HUES6 (cell line): ENCODE measurements around the gene OSM.

Experiments used
- H3K27ac ChIP-seq: 2 replicates; pipeline ENCODE4 v1.7.0; 2013; ENCODE audit warnings: low read depth, mild to moderate bottlenecking, low read length, inconsistent platforms
- H3K27me3 ChIP-seq: 2 replicates; pipeline ENCODE4 v1.6.1; 2013; ENCODE audit warnings: low read length; ENCODE audit not compliant: control insufficient read depth, insufficient read depth
- H3K36me3 ChIP-seq: 2 replicates; pipeline ENCODE4 v1.6.1; 2013; ENCODE audit warnings: low read length; ENCODE audit not compliant: control insufficient read depth, insufficient read depth
- H3K4me1 ChIP-seq: 2 replicates; pipeline ENCODE4 v1.6.1; 2013; ENCODE audit warnings: low read length; ENCODE audit not compliant: control insufficient read depth, insufficient read depth
- H3K4me3 ChIP-seq: 2 replicates; pipeline ENCODE4 v1.5.1; 2013; ENCODE audit warnings: low read depth, low read length
- H3K9ac ChIP-seq: one replicate; pipeline ENCODE4 v1.6.1; 2013; ENCODE audit warnings: mild to moderate bottlenecking, low read length
- H3K9me3 ChIP-seq: 2 replicates; pipeline ENCODE4 v1.6.1; 2013; ENCODE audit warnings: low read depth, low read length; ENCODE audit not compliant: control insufficient read depth, insufficient read depth

The OSM gene

DNA sequence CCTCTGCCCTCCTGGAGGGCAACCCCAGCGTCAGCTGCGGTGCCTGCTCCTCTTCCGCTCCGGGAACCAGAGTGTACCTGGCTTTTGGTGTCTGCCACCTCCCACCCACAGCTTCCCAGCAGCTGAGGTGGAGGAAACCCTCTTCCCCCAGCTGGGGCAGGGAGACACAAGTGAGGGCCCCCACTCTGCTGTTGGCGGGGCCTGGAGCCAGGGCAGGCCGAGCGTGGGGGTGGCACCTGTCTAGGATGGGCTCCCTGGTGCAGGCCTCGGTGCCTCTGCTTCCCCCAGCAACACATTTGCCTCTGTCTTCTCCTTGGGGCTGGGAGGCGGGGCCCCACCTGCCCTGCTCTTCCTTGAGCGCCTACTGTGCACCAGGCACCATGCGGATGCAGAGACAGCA is 6.4 kb downstream of the OSM start:
- H3K4me3 ChIP-seq = no peak overlapping the region
- peaks cover 8% of the 10 kb centered on the region for H3K27me3 ChIP-seq
- H3K36me3 ChIP-seq = no peaks in the 10 kb centered on the region
- H3K9me3 ChIP-seq = no peaks in the 10 kb centered on the region
- no peak overlapping the region for H3K27ac ChIP-seq
- no peak overlapping the region for H3K9ac ChIP-seq
- H3K4me1 ChIP-seq = peaks cover 30% of the 10 kb centered on the region

GRCh38 chr22:30254314-30254713 is 12.3 kb downstream of the OSM start:
- Histone ChIP-seq H3K27ac (no peak overlapping the region), H3K27me3 (no peaks in the 10 kb centered on the region), H3K4me1 (peaks cover 46% of the 10 kb centered on the region), H3K4me3 (no peak overlapping the region), H3K36me3 (no peaks in the 10 kb centered on the region), H3K9me3 (no peaks in the 10 kb centered on the region), H3K9ac (no peak overlapping the region)

- H3K4me1 ChIP-seq = peaks cover 52% of the 10 kb centered on the region
- peak overlapping the region; percentile 23 for H3K9ac ChIP-seq
- no peaks in the 10 kb centered on the region for H3K9me3 ChIP-seq
- H3K27ac ChIP-seq = no peak overlapping the region
- H3K27me3 ChIP-seq = no peaks in the 10 kb centered on the region
- no peak overlapping the region for H3K4me3 ChIP-seq
- H3K36me3 ChIP-seq = no peaks in the 10 kb centered on the region
Measured at GRCh38 chr22:30253205-30253852, 13.3 kb downstream of the OSM start.

- Histone ChIP-seq H3K9me3 (no peaks in the 10 kb centered on the region), H3K4me1 (peaks cover 45% of the 10 kb centered on the region), H3K9ac (peak overlapping the region; percentile 23), H3K27ac (no peak overlapping the region), H3K27me3 (peaks cover 1% of the 10 kb centered on the region; the same call in 1 of the 2 replicates), H3K36me3 (no peaks in the 10 kb centered on the region), H3K4me3 (no peak overlapping the region)
Measured at GRCh38 chr22:30252411-30253204, 14.0 kb downstream of the OSM start.

- no peaks in the 10 kb centered on the region for H3K9me3 ChIP-seq
- H3K36me3 ChIP-seq = no peaks in the 10 kb centered on the region
- H3K27ac ChIP-seq = no peak overlapping the region
- H3K27me3 ChIP-seq = peaks cover 9% of the 10 kb centered on the region; the same call in 1 of the 2 replicates
- peaks cover 42% of the 10 kb centered on the region for H3K4me1 ChIP-seq
- H3K4me3 ChIP-seq = no peak overlapping the region
- no peak overlapping the region for H3K9ac ChIP-seq
Measured at GRCh38 chr22:30251711-30252110, 14.9 kb downstream of the OSM start.

DNA sequence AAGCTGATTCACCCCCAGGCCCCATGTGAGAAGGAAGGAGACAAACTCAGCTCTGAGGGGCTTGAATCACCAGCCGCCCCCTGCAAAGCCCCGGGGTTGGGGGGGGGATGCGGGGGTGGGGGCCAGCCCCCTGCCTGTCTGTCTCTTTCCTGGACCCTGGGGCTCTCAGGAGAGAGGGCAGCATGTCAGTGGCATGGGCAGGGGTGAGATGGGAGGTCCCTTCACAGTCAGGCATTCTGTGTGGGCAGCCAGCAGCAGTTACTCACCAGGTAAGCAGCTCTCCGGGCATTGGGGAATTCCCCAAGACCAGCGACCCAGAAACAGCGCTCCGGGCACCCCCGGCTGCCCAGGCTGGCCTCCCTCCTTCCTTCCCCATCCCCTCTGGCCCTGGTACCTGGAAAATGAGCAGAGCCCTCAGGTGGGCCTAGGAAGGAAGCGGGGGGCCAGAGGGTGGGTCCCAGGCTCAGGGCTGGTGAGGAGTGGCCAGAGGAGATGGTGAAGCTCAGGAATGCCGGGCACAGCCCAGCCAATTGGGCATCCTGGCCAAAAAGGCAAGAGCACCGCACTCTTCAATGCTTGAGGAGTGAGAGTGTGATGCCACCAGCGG is 15.9 kb downstream of the OSM start:
- Histone ChIP-seq H3K9ac (no peak overlapping the region), H3K9me3 (no peaks in the 10 kb centered on the region), H3K4me1 (peaks cover 33% of the 10 kb centered on the region), H3K36me3 (no peaks in the 10 kb centered on the region), H3K27ac (no peak overlapping the region), H3K4me3 (no peak overlapping the region), H3K27me3 (peaks cover 18% of the 10 kb centered on the region; the same call in 1 of the 2 replicates)

DNA sequence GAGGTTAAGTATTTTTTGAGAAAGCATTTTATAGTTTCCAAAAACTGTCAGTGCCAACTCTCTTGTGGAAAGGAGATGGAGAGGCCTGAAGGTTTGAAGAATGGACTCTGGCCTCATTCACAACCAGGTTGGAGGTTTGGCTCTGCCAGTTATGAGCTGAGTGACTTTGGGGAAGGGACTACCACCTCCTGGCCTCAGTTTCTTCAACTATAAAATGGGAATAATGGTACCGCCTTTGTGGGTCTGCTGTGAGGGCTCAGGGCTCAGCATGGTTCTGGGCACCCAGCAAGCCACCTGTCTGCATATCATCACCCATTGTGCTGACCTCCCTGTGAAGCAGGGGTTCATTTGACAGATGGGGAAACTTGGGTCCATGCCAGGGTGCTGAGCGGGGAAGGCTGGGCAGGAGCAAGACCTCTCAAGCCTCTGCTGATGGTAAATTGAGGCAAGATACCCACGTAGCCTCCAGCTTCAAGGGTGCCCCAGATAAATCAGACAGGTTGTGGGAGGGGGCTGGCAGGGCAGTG is 16.5 kb downstream of the OSM start:
- Histone ChIP-seq H3K9ac (no peak overlapping the region), H3K36me3 (no peaks in the 10 kb centered on the region), H3K4me1 (peaks cover 40% of the 10 kb centered on the region), H3K9me3 (no peaks in the 10 kb centered on the region), H3K27ac (no peak overlapping the region), H3K4me3 (no peak overlapping the region), H3K27me3 (peaks cover 21% of the 10 kb centered on the region; the same call in 1 of the 2 replicates)

DNA sequence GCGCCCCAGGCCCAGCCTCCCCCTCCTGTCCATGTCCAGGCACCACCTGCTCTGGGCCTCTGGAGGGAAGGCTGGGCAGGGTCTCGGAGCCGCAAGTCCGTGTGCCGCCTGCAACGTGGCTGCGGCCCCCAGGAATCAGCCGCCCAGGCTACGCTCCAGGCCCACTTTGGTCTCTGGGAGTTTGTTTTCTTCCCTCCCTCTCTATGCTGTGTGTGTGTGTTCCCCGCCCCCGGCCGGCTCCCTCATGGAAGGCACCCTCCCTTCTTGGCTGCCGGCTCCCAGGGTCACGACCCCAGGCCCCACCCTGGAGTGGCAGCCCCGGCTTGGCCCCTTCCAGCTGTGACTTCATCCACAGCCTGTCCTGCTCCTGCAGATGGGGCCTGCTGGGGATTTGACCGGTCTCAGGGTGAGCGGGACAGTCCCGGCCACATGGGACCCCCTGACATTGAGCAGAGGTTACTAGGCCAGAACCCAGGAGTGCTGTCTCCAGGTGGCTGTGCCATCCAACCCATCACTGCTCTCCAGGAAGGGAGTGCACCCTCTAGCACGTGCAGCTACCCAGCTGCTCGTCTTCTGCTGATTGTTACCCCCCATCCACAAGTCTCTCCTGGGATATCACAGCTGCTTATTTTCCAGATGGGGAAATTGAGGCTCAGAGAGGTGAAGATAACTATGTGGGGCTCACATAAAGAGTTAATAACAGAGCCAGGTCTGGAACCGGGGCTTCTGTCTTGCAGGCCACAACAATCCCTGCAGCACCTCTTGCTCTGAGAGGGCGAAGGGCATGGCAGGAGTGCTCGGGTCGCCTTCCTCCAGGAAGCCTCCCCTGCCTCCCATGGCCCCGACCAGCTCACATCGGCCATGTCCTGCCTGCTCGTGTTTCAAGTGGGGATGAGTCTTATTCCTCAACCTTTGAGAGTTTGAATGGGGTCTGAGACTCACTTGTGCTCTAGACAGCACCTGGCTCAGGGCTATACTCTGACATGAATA is 17.3 kb downstream of the OSM start:
- Histone ChIP-seq H3K27ac (no peak overlapping the region), H3K4me3 (no peak overlapping the region), H3K9me3 (no peaks in the 10 kb centered on the region), H3K27me3 (peaks cover 21% of the 10 kb centered on the region; the same call in 1 of the 2 replicates), H3K4me1 (peaks cover 46% of the 10 kb centered on the region), H3K9ac (no peak overlapping the region), H3K36me3 (no peaks in the 10 kb centered on the region)

DNA sequence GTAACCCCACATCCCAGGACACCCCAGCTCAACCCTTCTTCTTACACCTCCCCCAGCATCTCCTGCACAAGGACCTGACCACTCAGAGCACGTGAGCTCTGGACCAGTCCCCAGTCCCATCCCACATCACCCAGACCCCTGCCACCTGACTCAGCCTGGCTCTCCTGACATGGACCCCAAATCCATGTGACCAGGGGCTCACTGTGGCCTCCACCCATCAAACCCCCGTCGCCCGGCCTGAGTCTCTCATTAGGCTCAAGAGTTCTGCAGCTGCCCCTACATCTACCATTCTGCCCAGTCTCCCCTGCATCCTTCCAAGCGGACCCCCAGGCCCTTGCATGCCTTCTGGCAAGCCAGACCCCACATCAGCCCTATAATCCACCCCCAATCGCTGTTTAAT is 18.2 kb downstream of the OSM start:
- Histone ChIP-seq H3K9me3 (no peaks in the 10 kb centered on the region), H3K4me1 (peaks cover 42% of the 10 kb centered on the region), H3K4me3 (no peak overlapping the region), H3K27ac (no peak overlapping the region), H3K36me3 (peaks cover 4% of the 10 kb centered on the region), H3K27me3 (peaks cover 21% of the 10 kb centered on the region; the same call in 1 of the 2 replicates), H3K9ac (no peak overlapping the region)

DNA sequence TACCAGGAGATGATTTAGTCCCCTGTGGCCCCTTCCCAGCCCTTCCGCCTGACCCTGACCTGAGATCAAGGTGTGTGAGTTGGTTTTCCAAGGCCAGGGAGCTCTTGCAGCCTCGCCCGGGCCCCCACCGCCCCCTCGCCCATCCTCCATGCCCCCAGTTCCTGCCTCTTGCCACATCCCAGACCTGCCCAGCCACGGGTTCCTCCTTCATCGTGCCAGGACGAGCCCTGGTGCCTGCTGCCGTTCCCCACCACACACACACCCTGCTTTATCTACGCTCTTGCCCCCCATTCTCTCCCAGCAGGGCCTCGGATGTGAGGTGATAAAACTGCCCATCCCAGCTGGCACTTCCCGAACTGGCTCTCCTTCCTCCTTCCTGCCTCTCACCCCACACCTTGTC is 18.7 kb downstream of the OSM start:
- no peak overlapping the region for H3K27ac ChIP-seq
- peaks cover 9% of the 10 kb centered on the region for H3K36me3 ChIP-seq
- peaks cover 39% of the 10 kb centered on the region for H3K4me1 ChIP-seq
- no peak overlapping the region for H3K4me3 ChIP-seq
- peaks cover 21% of the 10 kb centered on the region; the same call in 1 of the 2 replicates for H3K27me3 ChIP-seq
- H3K9ac ChIP-seq = no peak overlapping the region
- H3K9me3 ChIP-seq = no peaks in the 10 kb centered on the region
